Measurements from ENCODE around the gene SMG6. TPM values are rescaled to one million over a fixed set of nuclear protein-coding genes. Genes with fewer than 3 reads are reported as not detected.
A peak's percentile ranks its signal among the peaks of the same experiment; 100 is the strongest.

Gene SMG6
- total RNA-seq, 2 experiments from 2014 or later: 39.3 to 39.7 TPM

DNA sequence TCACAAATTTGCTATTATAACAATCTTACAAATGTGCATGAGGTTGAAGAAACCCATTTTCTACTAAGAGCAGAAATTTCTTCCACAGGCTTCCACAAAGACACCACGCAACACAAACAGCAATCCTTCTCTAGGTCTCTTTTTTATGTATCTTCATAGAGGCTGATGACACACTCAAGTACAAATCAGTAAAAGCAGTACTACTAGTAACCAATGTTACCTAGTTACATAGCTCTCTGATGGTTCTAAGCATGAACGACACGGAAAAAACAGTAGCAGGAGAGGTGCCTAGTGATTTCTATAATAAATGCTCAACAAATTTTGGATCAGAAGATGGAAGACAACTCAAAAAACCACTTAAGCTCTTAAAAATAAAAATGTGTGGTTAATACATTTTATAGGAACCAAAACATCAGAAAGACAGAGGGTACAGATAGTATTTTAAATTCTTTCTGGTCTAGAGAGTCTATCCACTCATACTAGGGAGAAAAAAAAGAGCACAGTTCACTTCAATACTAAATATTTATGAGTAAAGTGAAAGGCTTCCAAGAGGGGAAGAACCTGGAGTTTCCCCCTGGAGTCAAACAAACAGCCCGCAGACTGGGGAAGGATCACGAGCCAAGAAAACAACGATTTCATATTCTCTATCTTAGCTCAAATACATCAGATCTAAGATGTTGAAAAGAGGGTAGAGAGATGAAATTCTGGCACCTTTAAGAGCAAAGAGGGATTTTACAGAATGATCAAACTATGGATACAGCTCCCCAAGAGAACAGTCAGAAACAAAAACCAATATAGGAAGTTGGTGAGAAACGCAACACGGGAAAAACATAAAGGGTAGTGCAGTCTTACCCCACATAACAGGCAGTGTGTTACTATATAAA is 40.2 kb downstream of the SMG6 start:
- peaks cover 90% of the 10 kb centered on the region for H3K4me1 ChIP-seq (ENCODE audit: insufficient read depth, low read length)
- H3K27ac ChIP-seq (ENCODE audit: low read depth in 1 of 2, low read length in 2 of 2): peak overlapping the region; percentile 83 to 84
- H3K36me3 Mint-ChIP-seq (ENCODE audit: low read depth): peaks cover 43% of the 10 kb centered on the region
- H3K36me3 ChIP-seq (ENCODE audit: insufficient read depth, low read length): no peaks in the 10 kb centered on the region
- ChIA-PET POLR2A (interaction anchor here (1.1 to 6.3 kb wide), 9 partner anchors 12 to 209 kb away, joined by 3 to 77 read pairs (median 6); partner anchors contain the start of genes SMG6 and SRR), CTCF (interaction anchor here (0.8 to 7.7 kb wide), 6 partner anchors 11 to 209 kb away, joined by 3 to 53 read pairs (median 4); partner anchors contain the start of gene HIC1)
- peak overlapping the region; percentile 13 for H3K4me3 ChIP-seq (ENCODE audit: low read length)
- peak in 3 of 14 experiments; percentile 21 to 42 (median 32) for DNase-seq
- peak overlapping the region; percentile 98 for H3K27ac Mint-ChIP-seq
- H3K27me3 ChIP-seq (ENCODE audit: control insufficient read depth in 1 of 2, insufficient read depth in 2 of 2, low read length in 2 of 2): no peaks in the 10 kb centered on the region
- TF ChIP-seq, protein P1, sequence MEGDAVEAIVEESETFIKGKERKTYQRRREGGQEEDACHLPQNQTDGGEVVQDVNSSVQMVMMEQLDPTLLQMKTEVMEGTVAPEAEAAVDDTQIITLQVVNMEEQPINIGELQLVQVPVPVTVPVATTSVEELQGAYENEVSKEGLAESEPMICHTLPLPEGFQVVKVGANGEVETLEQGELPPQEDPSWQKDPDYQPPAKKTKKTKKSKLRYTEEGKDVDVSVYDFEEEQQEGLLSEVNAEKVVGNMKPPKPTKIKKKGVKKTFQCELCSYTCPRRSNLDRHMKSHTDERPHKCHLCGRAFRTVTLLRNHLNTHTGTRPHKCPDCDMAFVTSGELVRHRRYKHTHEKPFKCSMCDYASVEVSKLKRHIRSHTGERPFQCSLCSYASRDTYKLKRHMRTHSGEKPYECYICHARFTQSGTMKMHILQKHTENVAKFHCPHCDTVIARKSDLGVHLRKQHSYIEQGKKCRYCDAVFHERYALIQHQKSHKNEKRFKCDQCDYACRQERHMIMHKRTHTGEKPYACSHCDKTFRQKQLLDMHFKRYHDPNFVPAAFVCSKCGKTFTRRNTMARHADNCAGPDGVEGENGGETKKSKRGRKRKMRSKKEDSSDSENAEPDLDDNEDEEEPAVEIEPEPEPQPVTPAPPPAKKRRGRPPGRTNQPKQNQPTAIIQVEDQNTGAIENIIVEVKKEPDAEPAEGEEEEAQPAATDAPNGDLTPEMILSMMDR (IDR thresholded peaks at IDR 0.05): no peak
- peak overlapping the region; percentile 75 for H3K4me3 Mint-ChIP-seq
- H3K9me3 ChIP-seq (ENCODE audit: control insufficient read depth in 1 of 2, insufficient read depth in 1 of 2, low read length in 2 of 2): no peaks in the 10 kb centered on the region
- no peaks in the 10 kb centered on the region for H3K27me3 Mint-ChIP-seq
- peak; percentile 18 for ATAC-seq (ENCODE audit: poor library complexity)
- intact Hi-C loops (cut with DNase I, micrococcal nuclease): loop anchor here in 1 of 2 experiments (2.0 to 5.0 kb wide), 3 partner anchors 17 to 546 kb away; no protein-coding TSS in a partner anchor
- H3K4me1 Mint-ChIP-seq (ENCODE audit: low read depth): peaks cover 90% of the 10 kb centered on the region
- H3K9me3 Mint-ChIP-seq: no peaks in the 10 kb centered on the region

DNA sequence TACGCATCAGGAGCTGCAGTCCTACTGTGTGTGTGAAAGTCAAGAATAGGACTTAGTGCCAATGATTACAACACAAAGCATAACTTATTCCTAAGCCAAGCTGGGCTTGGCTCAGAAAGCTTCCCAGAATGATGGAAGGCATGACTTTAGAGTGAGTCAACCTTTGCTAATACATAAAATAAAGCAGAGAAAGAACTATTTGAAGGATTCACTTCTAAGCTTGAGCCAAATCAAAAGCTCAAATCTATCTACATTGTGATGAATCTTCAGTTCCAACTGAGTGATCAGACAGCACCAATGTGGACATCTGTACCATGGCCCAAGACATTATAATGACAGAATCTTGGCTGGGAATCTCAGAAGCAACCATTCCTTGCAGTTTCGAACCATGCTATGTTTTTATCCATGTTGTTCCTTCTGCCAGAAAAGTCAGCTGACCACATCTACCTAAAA is 41.4 kb downstream of the SMG6 start:
- intact Hi-C loops (cut with DNase I, micrococcal nuclease): loop anchor here in 1 of 2 experiments (2.0 to 5.0 kb wide), 3 partner anchors 15 to 545 kb away; no protein-coding TSS in a partner anchor

More for the DNA sequence above, 41.4 kb downstream of the SMG6 start:
- peak overlapping the region; percentile 98 for H3K27ac Mint-ChIP-seq
- H3K9me3 Mint-ChIP-seq: no peaks in the 10 kb centered on the region
- H3K4me1 Mint-ChIP-seq (ENCODE audit: low read depth): peaks cover 85% of the 10 kb centered on the region
- ATAC-seq (ENCODE audit: poor library complexity): no peak
- Histone ChIP-seq H3K36me3 (ENCODE audit: insufficient read depth, low read length) (no peaks in the 10 kb centered on the region), H3K27me3 (ENCODE audit: control insufficient read depth in 1 of 2, insufficient read depth in 2 of 2, low read length in 2 of 2) (no peaks in the 10 kb centered on the region), H3K4me1 (ENCODE audit: insufficient read depth, low read length) (peaks cover 87% of the 10 kb centered on the region), H3K9me3 (ENCODE audit: control insufficient read depth in 1 of 2, insufficient read depth in 1 of 2, low read length in 2 of 2) (no peaks in the 10 kb centered on the region), H3K4me3 (ENCODE audit: low read length) (no peak overlapping the region), H3K27ac (ENCODE audit: low read depth in 1 of 2, low read length in 2 of 2) (peak overlapping the region in 1 of 2 donors; percentile 1)
- H3K27me3 Mint-ChIP-seq: no peaks in the 10 kb centered on the region
- ChIA-PET CTCF (interaction anchor here (1.6 to 7.7 kb wide), 2 partner anchors 17 to 205 kb away, joined by 5 to 53 read pairs; no protein-coding TSS in a partner anchor), POLR2A (interaction anchor here (1.0 to 6.3 kb wide), 3 partner anchors 11 to 18 kb away, joined by 3 to 77 read pairs (median 4); no protein-coding TSS in a partner anchor)
- no peak for DNase-seq
- TF ChIP-seq, protein P1 (IDR thresholded peaks at IDR 0.05): no peak
- peak overlapping the region; percentile 46 for H3K4me3 Mint-ChIP-seq
- H3K36me3 Mint-ChIP-seq (ENCODE audit: low read depth): peaks cover 47% of the 10 kb centered on the region

All from CD4-positive, alpha-beta T cell (primary cell).